ENCODE results near the gene NFATC3. TPM values are rescaled to one million over a fixed set of nuclear protein-coding genes. Genes with fewer than 3 reads are reported as not detected.

The NFATC3 gene
- total RNA-seq, 1 donor from 2014 or later: 34.2 TPM

GRCh38 chr16:68084504-68085258 lies 489 bp upstream of the NFATC3 start:
- H3K4me2 ChIP-seq: peak overlapping the region; percentile 74
- Mint-ChIP-seq H3K27me3 (ENCODE audit: insufficient read depth, low read depth) (peaks cover 3% of the 10 kb centered on the region), H3K36me3 (no peaks in the 10 kb centered on the region), H3K4me3 (peak overlapping the region; percentile 87), H3K9me3 (no peaks in the 10 kb centered on the region), H3K27ac (peak overlapping the region; percentile 98), H3K4me1 (peaks cover 21% of the 10 kb centered on the region)
- peaks cover 21% of the 10 kb centered on the region for H3K4me1 ChIP-seq
- no peaks in the 10 kb centered on the region for H3K9me3 ChIP-seq (ENCODE audit: low read depth)
- peak overlapping the region; percentile 45 for H2AFZ ChIP-seq (replicated peaks)
- H3K27ac ChIP-seq: peak overlapping the region; percentile 76
- peaks cover 30% of the 10 kb centered on the region for H3F3A ChIP-seq (ENCODE audit: low read depth)
- H3K9ac ChIP-seq: peak overlapping the region; percentile 11
- no peaks in the 10 kb centered on the region for H3K36me3 ChIP-seq
- H3K27me3 ChIP-seq: no peaks in the 10 kb centered on the region
- DNase-seq (ENCODE audit: low spot score): peak; percentile 93
- peak overlapping the region; percentile 52 for H3K4me3 ChIP-seq
- H3K79me2 ChIP-seq (ENCODE audit: low read depth): peaks cover 43% of the 10 kb centered on the region
- peaks cover 32% of the 10 kb centered on the region for H4K20me1 ChIP-seq (ENCODE audit: low read depth)
- TF ChIP-seq CTCF (IDR thresholded peaks at IDR 0.05): no peak
- no peak for TF ChIP-seq EZH2 (IDR thresholded peaks at IDR 0.05)
- no peak for TF ChIP-seq EZH2phosphoT487 (IDR thresholded peaks at IDR 0.05)

GRCh38 chr16:68086336-68086841 lies 1.2 kb downstream of the NFATC3 start:
- Mint-ChIP-seq H3K27me3 (ENCODE audit: insufficient read depth, low read depth) (peaks cover 3% of the 10 kb centered on the region), H3K4me3 (peak overlapping the region; percentile 100), H3K36me3 (no peaks in the 10 kb centered on the region), H3K4me1 (peaks cover 23% of the 10 kb centered on the region), H3K27ac (no peak overlapping the region), H3K9me3 (no peaks in the 10 kb centered on the region)
- Histone ChIP-seq H3K79me2 (ENCODE audit: low read depth) (peaks cover 60% of the 10 kb centered on the region), H3K9ac (peak overlapping the region; percentile 79), H3K4me2 (peak overlapping the region; percentile 81), H3K36me3 (no peaks in the 10 kb centered on the region), H2AFZ (replicated peaks) (peak overlapping the region; percentile 55), H3K9me3 (ENCODE audit: low read depth) (no peaks in the 10 kb centered on the region), H3F3A (ENCODE audit: low read depth) (peaks cover 30% of the 10 kb centered on the region), H3K27me3 (no peaks in the 10 kb centered on the region), H4K20me1 (ENCODE audit: low read depth) (peaks cover 47% of the 10 kb centered on the region), H3K4me3 (peak overlapping the region; percentile 98), H3K4me1 (peaks cover 24% of the 10 kb centered on the region), H3K27ac (peak overlapping the region; percentile 87)
- DNase-seq (ENCODE audit: low spot score): peak; percentile 52
- TF ChIP-seq CTCF (IDR thresholded peaks at IDR 0.05) (no peak), EZH2phosphoT487 (IDR thresholded peaks at IDR 0.05) (no peak), EZH2 (IDR thresholded peaks at IDR 0.05) (no peak)

GRCh38 chr16:68086860-68087268 lies 1.7 kb downstream of the NFATC3 start:
- no peak for DNase-seq (ENCODE audit: low spot score)
- peak overlapping the region; percentile 79 for H3K9ac ChIP-seq
- peaks cover 30% of the 10 kb centered on the region for H3F3A ChIP-seq (ENCODE audit: low read depth)
- Mint-ChIP-seq H3K4me3 (peak overlapping the region; percentile 100), H3K4me1 (peaks cover 23% of the 10 kb centered on the region), H3K9me3 (no peaks in the 10 kb centered on the region), H3K27me3 (ENCODE audit: insufficient read depth, low read depth) (no peaks in the 10 kb centered on the region), H3K36me3 (no peaks in the 10 kb centered on the region), H3K27ac (no peak overlapping the region)
- no peaks in the 10 kb centered on the region for H3K36me3 ChIP-seq
- H3K27ac ChIP-seq: no peak overlapping the region
- H3K4me1 ChIP-seq: peaks cover 25% of the 10 kb centered on the region
- H3K79me2 ChIP-seq (ENCODE audit: low read depth): peaks cover 64% of the 10 kb centered on the region
- TF ChIP-seq CTCF (IDR thresholded peaks at IDR 0.05) (no peak), EZH2 (IDR thresholded peaks at IDR 0.05) (no peak), EZH2phosphoT487 (IDR thresholded peaks at IDR 0.05) (no peak)
- H4K20me1 ChIP-seq (ENCODE audit: low read depth): peaks cover 52% of the 10 kb centered on the region
- no peak overlapping the region for H2AFZ ChIP-seq (replicated peaks)
- H3K9me3 ChIP-seq (ENCODE audit: low read depth): no peaks in the 10 kb centered on the region
- H3K4me2 ChIP-seq: peak overlapping the region; percentile 81
- H3K27me3 ChIP-seq: no peaks in the 10 kb centered on the region
- H3K4me3 ChIP-seq: peak overlapping the region; percentile 98

Data from neural progenitor cell (in vitro differentiated cells).